Neural cell (in vitro differentiated cells): ENCODE results near the gene KIAA2012. TPM values are rescaled to one million over a fixed set of nuclear protein-coding genes. Genes with fewer than 3 reads are reported as not detected.

ENCODE experiments used
- H2AFZ ChIP-seq: fragments of 200-600, 300-800 bp; sonication (generic), shearing (Covaris generic); 2 replicates; pipeline ENCODE4 v1.6.0; 2014; ENCODE audit warnings: low read depth, mild to moderate bottlenecking, antibody characterized with exemption, low read length, moderate library complexity
- H3F3A ChIP-seq: fragments of 200-600 bp; shearing (Covaris generic); 2 replicates; pipeline ENCODE4 v1.6.1; 2016; ENCODE audit warnings: mild to moderate bottlenecking, moderate library complexity, mixed read lengths, antibody characterized with exemption, low read length; ENCODE audit not compliant: insufficient read depth, poor library complexity, severe bottlenecking
- H3K27ac ChIP-seq: fragments of 200-600, 300-800 bp; sonication (generic), shearing (Covaris generic); 2 replicates; pipeline ENCODE4 v1.5.1; 2014; ENCODE audit warnings: mild to moderate bottlenecking, low read length, moderate library complexity
- H3K27me3 ChIP-seq: fragments of 300-800, 200-600 bp; sonication (generic), shearing (Covaris generic); 2 replicates; pipeline ENCODE4 v1.6.0; 2014; ENCODE audit warnings: mild to moderate bottlenecking, low read depth, low read length, moderate library complexity; ENCODE audit not compliant: insufficient read depth
- H3K36me3 ChIP-seq: fragments of 300-800, 200-600 bp; sonication (generic), shearing (Covaris generic); 2 replicates; pipeline ENCODE4 v1.5.1; 2014; ENCODE audit warnings: mild to moderate bottlenecking, antibody characterized with exemption, low read length, moderate library complexity; ENCODE audit not compliant: insufficient read depth
- H3K4me2 ChIP-seq: fragments of 300-800, 200-600 bp; sonication (generic), shearing (Covaris generic); 2 replicates; pipeline ENCODE4 v1.6.0; 2014; ENCODE audit warnings: mild to moderate bottlenecking, low read length
- H3K4me3 ChIP-seq: fragments of 300-800, 200-600 bp; sonication (generic), shearing (Covaris generic); 2 replicates; pipeline ENCODE4 v1.5.1; 2014; ENCODE audit warnings: mild to moderate bottlenecking, low read length, moderate library complexity
- H3K79me2 ChIP-seq: fragments of 200-600 bp; shearing (Covaris generic); replicated peaks from 2 replicates; pipeline ENCODE4 v1.6.0; 2014; ENCODE audit warnings: mild to moderate bottlenecking, low read length, moderate library complexity; ENCODE audit not compliant: insufficient read depth
- H3K9ac ChIP-seq: fragments of 300-800, 200-600 bp; sonication (generic), shearing (Covaris generic); 2 replicates; pipeline ENCODE4 v1.6.1; 2016; ENCODE audit warnings: mild to moderate bottlenecking, low read length, mixed read lengths
- H3K9me2 ChIP-seq: fragments of 200-600 bp; shearing (Covaris generic); 2 replicates; pipeline ENCODE4 v1.6.1; 2016; ENCODE audit warnings: mild to moderate bottlenecking, low read length, mixed read lengths; ENCODE audit not compliant: insufficient read depth
- H3K9me3 ChIP-seq: fragments of 200-600, 300-800 bp; sonication (generic), shearing (Covaris generic); 2 replicates; pipeline ENCODE4 v1.6.1; 2016; ENCODE audit warnings: mild to moderate bottlenecking, mixed run types, low read length, moderate library complexity, mixed read lengths
- H4K20me1 ChIP-seq: fragments of 200-600 bp; shearing (Covaris generic); 2 replicates; pipeline ENCODE4 v1.6.1; 2016; ENCODE audit warnings: mild to moderate bottlenecking, mixed run types; ENCODE audit not compliant: insufficient read depth
- CTCF ChIP-seq: fragments of 450-650 bp; IDR thresholded peaks from 2 replicates; pipeline ENCODE4 v1.5.1; 2014; ENCODE audit warnings: antibody characterized with exemption, mild to moderate bottlenecking, moderate library complexity; ENCODE audit not compliant: poor library complexity, severe bottlenecking
- EP300 ChIP-seq: fragments of 450-650 bp; conservative IDR thresholded peaks from 2 replicates; pipeline ENCODE4 v1.6.1; 2014; ENCODE audit warnings: antibody characterized with exemption, mild to moderate bottlenecking, moderate library complexity; ENCODE audit not compliant: poor library complexity, severe bottlenecking
- EZH2 ChIP-seq: fragments of 200-600, 300-800 bp; shearing (Covaris generic), sonication (generic); IDR thresholded peaks from 2 replicates; pipeline ENCODE4 v1.6.1; 2014; ENCODE audit warnings: antibody characterized with exemption, low read length, borderline replicate concordance, mild to moderate bottlenecking; ENCODE audit not compliant: insufficient read depth, poor library complexity, severe bottlenecking
- MXI1 ChIP-seq: fragments of 450-650 bp; conservative IDR thresholded peaks from 2 replicates; pipeline ENCODE4 v1.6.1; 2014; ENCODE audit warnings: antibody characterized with exemption, mild to moderate bottlenecking; ENCODE audit not compliant: poor library complexity, severe bottlenecking
- POLR2AphosphoS5 ChIP-seq: IDR thresholded peaks from 2 replicates; pipeline ENCODE4 v1.6.1; 2012
- RAD21 ChIP-seq: fragments of 450-650 bp; conservative IDR thresholded peaks from 2 replicates; pipeline ENCODE4 v1.6.1; 2014; ENCODE audit warnings: antibody characterized with exemption, mild to moderate bottlenecking, moderate library complexity
- REST ChIP-seq: IDR thresholded peaks from 2 replicates; pipeline ENCODE4 v1.6.1; 2012; ENCODE audit warnings: borderline replicate concordance
- SMC3 ChIP-seq: fragments of 450-650 bp; conservative IDR thresholded peaks from 2 replicates; pipeline ENCODE4 v1.6.1; 2014; ENCODE audit warnings: antibody characterized with exemption, mild to moderate bottlenecking, moderate library complexity; ENCODE audit not compliant: poor library complexity
- TAF1 ChIP-seq: IDR thresholded peaks from 2 replicates; pipeline ENCODE4 v1.6.1; 2012; ENCODE audit warnings: low read depth
- polyA plus RNA-seq: library from polyadenylated mRNA; depleted of rRNA; stranded (reverse); fragments of >200 nt; gene quantifications from 2 replicates; pipeline ENCODE4 v1.2.3, GENCODE V29; 2014

The KIAA2012 gene
- polyA plus RNA-seq, 1 donor from 2014 or later, result not detected

- Histone ChIP-seq H4K20me1 (no peaks in the 10 kb centered on the region), H3K9ac (no peak overlapping the region), H3K79me2 (no peaks in the 10 kb centered on the region), H3K9me2 (no peaks in the 10 kb centered on the region), H3K27ac (no peak overlapping the region), H3K4me3 (no peak overlapping the region), H3F3A (no peaks in the 10 kb centered on the region), H3K9me3 (no peaks in the 10 kb centered on the region), H2AFZ (no peak overlapping the region), H3K27me3 (peaks cover 5% of the 10 kb centered on the region), H3K4me2 (no peak overlapping the region), H3K36me3 (no peaks in the 10 kb centered on the region)
- TF ChIP-seq MXI1 (no peak), EP300 (no peak), REST (no peak), TAF1 (no peak), POLR2AphosphoS5 (no peak), RAD21 (no peak), SMC3 (no peak), EZH2 (no peak), CTCF (no peak)
Observed at GRCh38 chr2:202165208-202165607, 92.2 kb downstream of the KIAA2012 start.

- H3K9me2 ChIP-seq, result no peaks in the 10 kb centered on the region
- H3K27ac ChIP-seq, result no peak overlapping the region
- H3K27me3 ChIP-seq, result peaks cover 12% of the 10 kb centered on the region
- no peaks in the 10 kb centered on the region for H3K9me3 ChIP-seq
- TF ChIP-seq MXI1 (no peak), REST (no peak), SMC3 (no peak), EP300 (no peak), TAF1 (no peak), CTCF (no peak), EZH2 (no peak), RAD21 (no peak), POLR2AphosphoS5 (no peak)
- H3K4me3 ChIP-seq, result no peak overlapping the region
- no peaks in the 10 kb centered on the region for H3K79me2 ChIP-seq
- no peaks in the 10 kb centered on the region for H3F3A ChIP-seq
- H2AFZ ChIP-seq, result no peak overlapping the region
- H3K9ac ChIP-seq, result no peak overlapping the region
- H4K20me1 ChIP-seq, result no peaks in the 10 kb centered on the region
- no peak overlapping the region for H3K4me2 ChIP-seq
- H3K36me3 ChIP-seq, result no peaks in the 10 kb centered on the region
Observed at GRCh38 chr2:202165945-202166344, 92.9 kb downstream of the KIAA2012 start.
